Ishikawa (cell line): ENCODE results near the gene TBC1D5.

Experiments
- CEBPB ChIP-seq: IDR thresholded peaks from 2 replicates; pipeline ENCODE4 v1.6.1; 2012
- CREB1 ChIP-seq: IDR thresholded peaks from 2 replicates; pipeline ENCODE4 v1.6.1; 2012; ENCODE audit warnings: low read depth
- EGR1 ChIP-seq: IDR thresholded peaks from 2 replicates; pipeline ENCODE4 v1.6.1; 2012
- EP300 ChIP-seq: IDR thresholded peaks from 2 replicates; pipeline ENCODE4 v1.6.1; 2012; ENCODE audit warnings: borderline replicate concordance
- FOXM1 ChIP-seq: IDR thresholded peaks from 2 replicates; pipeline ENCODE4 v1.6.1; 2012; ENCODE audit warnings: low read depth, borderline replicate concordance
- NFIC ChIP-seq: IDR thresholded peaks from 2 replicates; pipeline ENCODE4 v1.6.1; 2012
- RAD21 ChIP-seq: IDR thresholded peaks from 2 replicates; pipeline ENCODE4 v1.6.1; 2012; ENCODE audit warnings: low read depth
- REST ChIP-seq: IDR thresholded peaks from 2 replicates; pipeline ENCODE4 v1.6.1; 2012; ENCODE audit warnings: low read depth, mild to moderate bottlenecking
- TAF1 ChIP-seq: IDR thresholded peaks from 2 replicates; pipeline ENCODE4 v1.6.1; 2012; ENCODE audit warnings: low read depth, mild to moderate bottlenecking
- TCF12 ChIP-seq: IDR thresholded peaks from 2 replicates; pipeline ENCODE4 v1.6.1; 2012; ENCODE audit warnings: low read depth
- TEAD4 ChIP-seq: IDR thresholded peaks from 2 replicates; pipeline ENCODE4 v1.6.1; 2012
- YY1 ChIP-seq: IDR thresholded peaks from 2 replicates; pipeline ENCODE4 v1.6.1; 2012; ENCODE audit warnings: low read depth
- ZBTB7A ChIP-seq: IDR thresholded peaks from 2 replicates; pipeline ENCODE4 v1.6.1; 2012; ENCODE audit warnings: low read depth
- TF ChIP-seq, protein P1 (sequence below): IDR thresholded peaks from 2 replicates; pipeline ENCODE4 v1.6.1; 2012
- TF ChIP-seq, protein P2 (sequence below): IDR thresholded peaks from 2 replicates; pipeline ENCODE4 v1.6.1; 2012

TBC1D5 gene

DNA sequence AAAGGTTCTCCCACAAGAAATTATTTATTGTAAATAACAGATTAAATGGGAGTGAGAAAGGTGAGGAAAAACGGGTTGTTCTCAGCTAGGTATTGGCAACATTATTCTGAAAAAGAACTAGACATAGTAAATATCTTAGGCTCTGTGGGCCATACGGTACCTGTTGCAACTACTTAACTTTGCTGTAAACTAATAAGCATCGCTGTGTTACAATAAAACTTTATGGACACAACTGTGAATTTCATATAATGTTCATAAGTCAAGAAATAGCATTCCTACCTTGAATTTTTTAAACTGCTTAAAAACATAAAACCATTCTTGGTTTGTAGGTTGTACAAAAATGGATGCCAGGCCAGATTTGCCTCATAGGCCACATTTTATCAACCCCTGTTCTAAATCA is 183.9 kb downstream of the TBC1D5 start:
- TF ChIP-seq TCF12 (no peak), CREB1 (no peak), FOXM1 (no peak), ZBTB7A (no peak), EGR1 (no peak), TAF1 (no peak), NFIC (no peak), RAD21 (no peak)

GRCh38 chr3:17557749-17558463 is 184.5 kb downstream of the TBC1D5 start:
- TF ChIP-seq RAD21 (no peak), TCF12 (no peak)

DNA sequence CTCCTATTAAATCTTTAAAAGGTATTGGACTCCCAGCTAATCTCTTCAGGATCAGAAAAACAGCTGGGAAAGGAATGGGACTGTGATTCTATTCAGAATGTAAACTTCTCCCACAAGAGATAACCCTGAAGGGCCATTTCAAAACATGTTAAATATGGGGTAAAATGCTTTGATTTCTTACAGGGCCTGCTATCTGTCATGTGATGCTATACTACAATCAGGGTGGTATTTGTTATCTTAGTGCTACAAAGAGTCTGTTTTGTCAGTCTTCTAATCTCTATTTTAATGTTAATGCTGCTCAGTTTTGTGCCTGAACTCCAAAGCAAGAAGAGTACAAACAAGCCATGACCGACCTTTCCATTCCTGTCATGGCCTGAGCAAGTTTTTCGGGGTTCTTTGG is 186.9 kb downstream of the TBC1D5 start:
- TF ChIP-seq ZBTB7A, result no peak
- TF ChIP-seq EP300, result no peak
- TF ChIP-seq, protein P1, sequence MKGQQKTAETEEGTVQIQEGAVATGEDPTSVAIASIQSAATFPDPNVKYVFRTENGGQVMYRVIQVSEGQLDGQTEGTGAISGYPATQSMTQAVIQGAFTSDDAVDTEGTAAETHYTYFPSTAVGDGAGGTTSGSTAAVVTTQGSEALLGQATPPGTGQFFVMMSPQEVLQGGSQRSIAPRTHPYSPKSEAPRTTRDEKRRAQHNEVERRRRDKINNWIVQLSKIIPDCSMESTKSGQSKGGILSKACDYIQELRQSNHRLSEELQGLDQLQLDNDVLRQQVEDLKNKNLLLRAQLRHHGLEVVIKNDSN, result no peak
- no peak for TF ChIP-seq RAD21
- no peak for TF ChIP-seq FOXM1
- TF ChIP-seq EGR1, result no peak
- no peak for TF ChIP-seq TCF12
- TF ChIP-seq CREB1, result no peak
- no peak for TF ChIP-seq YY1
- no peak for TF ChIP-seq TAF1
- TF ChIP-seq NFIC, result no peak
- no peak for TF ChIP-seq REST
- TF ChIP-seq TEAD4, result no peak

GRCh38 chr3:17554078-17554477 is 188.4 kb downstream of the TBC1D5 start:
- TF ChIP-seq EP300 (no peak), TCF12 (no peak), ZBTB7A (no peak), REST (no peak), NFIC (no peak), EGR1 (no peak), TEAD4 (no peak), RAD21 (no peak), YY1 (no peak)
- TF ChIP-seq, protein P2, sequence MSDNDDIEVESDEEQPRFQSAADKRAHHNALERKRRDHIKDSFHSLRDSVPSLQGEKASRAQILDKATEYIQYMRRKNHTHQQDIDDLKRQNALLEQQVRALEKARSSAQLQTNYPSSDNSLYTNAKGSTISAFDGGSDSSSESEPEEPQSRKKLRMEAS, result no peak
- TF ChIP-seq, protein P1, result no peak

GRCh38 chr3:17553080-17553479 is 189.4 kb downstream of the TBC1D5 start:
- TF ChIP-seq CREB1, result no peak
- TF ChIP-seq, protein P1, result no peak
- no peak for TF ChIP-seq NFIC
- TF ChIP-seq ZBTB7A, result no peak
- TF ChIP-seq, protein P2, result no peak
- TF ChIP-seq FOXM1, result no peak
- TF ChIP-seq EGR1, result no peak
- TF ChIP-seq YY1, result no peak
- no peak for TF ChIP-seq TEAD4
- TF ChIP-seq RAD21, result no peak
- TF ChIP-seq CEBPB, result no peak
- no peak for TF ChIP-seq EP300
- TF ChIP-seq TCF12, result no peak

- TF ChIP-seq RAD21 (no peak), TEAD4 (no peak), ZBTB7A (no peak), TCF12 (no peak), CEBPB (no peak), REST (no peak), FOXM1 (no peak), CREB1 (no peak), NFIC (no peak), EGR1 (no peak), TAF1 (no peak), YY1 (no peak), EP300 (no peak)
- TF ChIP-seq, protein P1, result no peak
- TF ChIP-seq, protein P2, result no peak
Observed at GRCh38 chr3:17552351-17552750, 190.1 kb downstream of the TBC1D5 start.
